ENCODE results near the gene DNAJC12. TPM values are rescaled to one million over a fixed set of nuclear protein-coding genes. Genes with fewer than 3 reads are reported as not detected.

The DNAJC12 gene
- total and polyA plus RNA-seq, 7 donors = 2.1 to 20.4 (median 7.8) TPM

DNA sequence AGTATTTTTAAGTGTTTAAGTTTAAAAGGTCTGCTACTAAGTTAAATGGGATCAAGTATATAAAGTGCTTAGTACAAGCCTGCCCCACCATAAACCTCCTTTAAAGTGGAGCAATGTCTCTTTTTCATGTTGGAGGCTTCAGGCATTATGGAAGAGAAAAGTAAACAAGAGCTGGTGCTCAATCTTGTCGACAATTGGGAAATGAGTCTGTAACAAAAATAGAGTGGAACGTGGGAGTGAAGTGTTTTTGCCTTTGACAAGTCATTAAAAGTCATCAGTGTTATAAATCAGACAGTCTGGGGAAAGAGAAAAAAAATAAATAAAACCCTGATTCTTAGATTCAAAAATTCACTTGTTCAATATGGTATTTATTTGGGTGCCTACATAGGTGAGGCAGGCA is 44.7 kb downstream of the DNAJC12 start:
- DNase-seq (no peak), ATAC-seq (no peak)
- H3K9me3 ChIP-seq = no peaks in the 10 kb centered on the region
- H3K36me3 ChIP-seq (ENCODE audit: insufficient read depth in 1 of 2, low read depth in 1 of 2) = no peaks in the 10 kb centered on the region
- TF ChIP-seq, protein P1, sequence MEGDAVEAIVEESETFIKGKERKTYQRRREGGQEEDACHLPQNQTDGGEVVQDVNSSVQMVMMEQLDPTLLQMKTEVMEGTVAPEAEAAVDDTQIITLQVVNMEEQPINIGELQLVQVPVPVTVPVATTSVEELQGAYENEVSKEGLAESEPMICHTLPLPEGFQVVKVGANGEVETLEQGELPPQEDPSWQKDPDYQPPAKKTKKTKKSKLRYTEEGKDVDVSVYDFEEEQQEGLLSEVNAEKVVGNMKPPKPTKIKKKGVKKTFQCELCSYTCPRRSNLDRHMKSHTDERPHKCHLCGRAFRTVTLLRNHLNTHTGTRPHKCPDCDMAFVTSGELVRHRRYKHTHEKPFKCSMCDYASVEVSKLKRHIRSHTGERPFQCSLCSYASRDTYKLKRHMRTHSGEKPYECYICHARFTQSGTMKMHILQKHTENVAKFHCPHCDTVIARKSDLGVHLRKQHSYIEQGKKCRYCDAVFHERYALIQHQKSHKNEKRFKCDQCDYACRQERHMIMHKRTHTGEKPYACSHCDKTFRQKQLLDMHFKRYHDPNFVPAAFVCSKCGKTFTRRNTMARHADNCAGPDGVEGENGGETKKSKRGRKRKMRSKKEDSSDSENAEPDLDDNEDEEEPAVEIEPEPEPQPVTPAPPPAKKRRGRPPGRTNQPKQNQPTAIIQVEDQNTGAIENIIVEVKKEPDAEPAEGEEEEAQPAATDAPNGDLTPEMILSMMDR (IDR thresholded peaks at IDR 0.05) = no peak
- no peaks in the 10 kb centered on the region for H3K27me3 ChIP-seq (ENCODE audit: insufficient read depth in 3 of 3, low read length in 2 of 3)
- no peak overlapping the region for H3K4me3 ChIP-seq
- 7 to 13% (median 9%) methylated on average over 2 of the region's 2 CpGs for whole genome bisulfite sequencing, 3 donors
- H3K27ac ChIP-seq = no peak overlapping the region
- intact Hi-C loops (cut with DNase I) = no loop called here
- no peaks in the 10 kb centered on the region for H3K4me1 ChIP-seq

DNA sequence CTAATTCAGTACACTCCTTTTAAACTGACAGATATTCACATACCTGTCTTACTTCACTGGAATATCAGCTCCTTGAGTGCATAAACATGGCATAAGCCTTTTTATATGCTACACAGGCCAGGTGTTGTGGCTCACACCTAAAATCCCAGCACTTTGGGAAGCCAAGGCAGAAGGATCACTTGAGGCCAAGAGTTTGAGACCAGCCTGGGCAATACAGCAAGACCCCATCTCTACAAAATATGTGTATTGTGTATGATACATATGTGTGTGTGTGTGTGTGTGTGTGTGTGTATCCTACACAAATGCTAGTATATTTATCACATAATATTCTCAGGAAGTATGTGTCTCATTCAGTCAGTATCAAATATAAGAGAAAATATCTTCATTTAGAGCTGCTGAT is 45.3 kb downstream of the DNAJC12 start:
- no peaks in the 10 kb centered on the region for H3K9me3 ChIP-seq
- no peak overlapping the region for H3K27ac ChIP-seq
- no peaks in the 10 kb centered on the region for H3K27me3 ChIP-seq (ENCODE audit: insufficient read depth in 3 of 3, low read length in 2 of 3)
- TF ChIP-seq, protein P1 (IDR thresholded peaks at IDR 0.05) = no peak
- H3K36me3 ChIP-seq (ENCODE audit: insufficient read depth in 1 of 2, low read depth in 1 of 2) = no peaks in the 10 kb centered on the region
- ATAC-seq (no peak), DNase-seq (no peak)
- no peaks in the 10 kb centered on the region for H3K4me1 ChIP-seq
- H3K4me3 ChIP-seq = no peak overlapping the region
- intact Hi-C loops (cut with DNase I) = no loop called here

DNA sequence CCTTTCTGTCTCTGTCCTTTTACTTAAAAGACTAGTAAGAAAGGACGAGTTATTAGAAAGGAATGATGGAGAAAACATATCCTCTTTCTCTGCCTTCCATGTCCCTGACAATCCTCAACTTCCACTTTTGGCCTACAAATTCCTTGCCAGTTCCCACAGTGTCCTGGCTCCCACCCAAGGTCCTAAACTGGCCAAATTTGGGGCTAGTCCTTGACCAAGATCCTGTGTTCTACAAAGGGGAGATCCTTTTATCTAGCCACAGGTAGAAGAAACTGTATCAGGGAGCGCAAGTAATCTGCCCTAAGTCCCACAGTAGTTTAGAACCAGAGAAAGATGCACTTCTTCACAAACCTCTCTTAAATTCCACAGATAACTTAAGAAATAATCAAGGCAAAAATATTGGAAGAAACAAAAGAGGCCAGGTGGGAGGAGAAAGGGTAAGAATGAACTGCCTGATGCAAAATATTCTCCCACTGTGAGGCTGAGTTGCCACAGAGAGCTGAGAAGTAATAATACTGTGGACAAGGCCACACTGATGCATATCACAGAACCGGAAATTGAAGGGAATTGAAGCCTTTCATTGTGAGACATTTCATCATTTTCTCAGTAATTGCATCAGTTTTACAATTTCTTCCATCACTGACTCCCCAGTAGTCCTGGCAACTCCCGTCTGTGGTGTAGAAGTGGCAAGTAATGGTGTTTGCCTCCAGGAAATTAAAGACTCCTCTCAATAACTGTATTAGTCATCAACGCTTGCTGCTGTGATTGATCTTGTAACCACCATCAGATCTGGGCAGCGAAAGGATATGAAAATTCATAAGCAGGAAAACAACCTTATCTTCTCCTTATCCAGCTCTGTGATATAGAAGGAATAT is 47.2 kb downstream of the DNAJC12 start:
- H3K4me1 ChIP-seq = no peaks in the 10 kb centered on the region
- TF ChIP-seq, protein P1 (IDR thresholded peaks at IDR 0.05) = no peak
- no peak overlapping the region for H3K4me3 ChIP-seq
- WGBS, 3 donors = 68 to 73% (median 73%) methylated on average over 6 of the region's 6 CpGs
- no peaks in the 10 kb centered on the region for H3K9me3 ChIP-seq
- no peaks in the 10 kb centered on the region for H3K36me3 ChIP-seq (ENCODE audit: insufficient read depth in 1 of 2, low read depth in 1 of 2)
- H3K27ac ChIP-seq = no peak overlapping the region
- H3K27me3 ChIP-seq (ENCODE audit: insufficient read depth in 3 of 3, low read length in 2 of 3) = no peaks in the 10 kb centered on the region
- ATAC-seq (no peak), DNase-seq (no peak)
- intact Hi-C loops (cut with DNase I) = no loop called here

DNA sequence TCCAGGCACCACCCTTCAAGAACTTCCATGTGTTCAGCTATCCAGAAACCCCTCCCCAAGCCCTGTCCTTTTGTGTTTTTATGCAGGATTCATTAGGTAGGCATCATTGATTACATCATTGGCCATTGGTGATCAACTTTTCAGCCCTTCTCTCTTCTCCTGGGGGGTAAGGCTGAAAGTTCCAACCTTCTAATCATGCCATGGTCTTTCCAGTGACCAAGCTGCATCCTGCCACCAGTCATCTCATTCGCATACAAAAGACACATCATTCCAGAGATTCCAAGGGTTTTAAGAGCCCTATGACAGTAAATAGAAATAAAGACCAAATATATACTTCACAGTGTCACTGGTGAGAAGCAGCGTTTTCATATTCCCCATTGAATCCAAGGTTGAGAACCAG is 48.2 kb downstream of the DNAJC12 start:
- Histone ChIP-seq H3K4me1 (no peaks in the 10 kb centered on the region), H3K36me3 (ENCODE audit: insufficient read depth in 1 of 2, low read depth in 1 of 2) (no peaks in the 10 kb centered on the region), H3K9me3 (no peaks in the 10 kb centered on the region), H3K4me3 (no peak overlapping the region), H3K27me3 (ENCODE audit: insufficient read depth in 3 of 3, low read length in 2 of 3) (no peaks in the 10 kb centered on the region), H3K27ac (no peak overlapping the region)
- TF ChIP-seq, protein P1 (IDR thresholded peaks at IDR 0.05) = no peak
- no peak for ATAC-seq
- intact Hi-C loops (cut with DNase I) = no loop called here
- no peak for DNase-seq
- 83 to 89% (median 83%) methylated on average over 2 of the region's 2 CpGs for WGBS, 3 donors
